Calu3 (cell line): ENCODE results near the gene RPH3AL. TPM values are rescaled to one million over a fixed set of nuclear protein-coding genes. Genes with fewer than 3 reads are reported as not detected.
A peak's percentile ranks its signal among the peaks of the same experiment; 100 is the strongest.
"Not testable (repeated sequence)": the region's sequence is repeated elsewhere in the genome, so short reads cannot be mapped to it uniquely, and the experiment has no call there.

Experiments used
- BruUV-seq: library from RNA; stranded (reverse); fragments of 400-500 nt; replicated peaks from 2 replicates; lab custom pipeline; 2021; lab: Mats Ljungman, UMichigan
- CTCF ChIA-PET: fragments of 300-600 bp; sonication (Branson Sonifier 250); formaldehyde crosslinking; loops from one replicate; lab custom pipeline; 2022; ENCODE audit warnings: antibody characterized with exemption; lab: Charles Lee
- DNase-seq: peaks from one replicate; pipeline ENCODE4 v3.0.0; 2022
- H3K27ac Mint-ChIP-seq: one replicate; pipeline ENCODE4 v1.8.0; 2022; ENCODE audit warnings: mixed read lengths; ENCODE audit not compliant: unreplicated experiment
- H3K27me3 Mint-ChIP-seq: one replicate; pipeline ENCODE4 v1.8.0; 2022; ENCODE audit warnings: mixed read lengths; ENCODE audit not compliant: unreplicated experiment
- H3K36me3 Mint-ChIP-seq: one replicate; pipeline ENCODE4 v1.8.0; 2022; ENCODE audit warnings: mild to moderate bottlenecking, moderate library complexity, mixed read lengths; ENCODE audit not compliant: insufficient read depth, unreplicated experiment
- H3K4me1 Mint-ChIP-seq: one replicate; pipeline ENCODE4 v1.8.0; 2022; ENCODE audit warnings: mild to moderate bottlenecking, low read depth, mixed read lengths; ENCODE audit not compliant: unreplicated experiment
- H3K4me3 Mint-ChIP-seq: one replicate; pipeline ENCODE4 v1.8.0; 2022; ENCODE audit warnings: mild to moderate bottlenecking, low read depth, moderate library complexity, mixed read lengths; ENCODE audit not compliant: unreplicated experiment
- H3K9me3 Mint-ChIP-seq: one replicate; pipeline ENCODE4 v1.8.0; 2022; ENCODE audit warnings: low read depth, mixed read lengths; ENCODE audit not compliant: unreplicated experiment
- CTCF ChIP-seq: fragments of 200-600 bp; IDR thresholded peaks from one replicate; pipeline ENCODE4 v1.8.0; 2022; ENCODE audit warnings: antibody characterized with exemption; ENCODE audit not compliant: unreplicated experiment
- intact Hi-C: fragments of 100-400 bp; cut with micrococcal nuclease; formaldehyde crosslinking; loops from one replicate; pipeline ENCODE4 v1.10.0; 2022; ENCODE audit not compliant: unreplicated experiment
- total RNA-seq: library from RNA; stranded (reverse); gene quantifications from 2 replicates; pipeline ENCODE4 v1.2.3, GENCODE V29; 2022

RPH3AL gene
- total RNA-seq, 1 experiment from 2014 or later: 14.1 TPM

GRCh38 chr17:321386-321941 lies 31.1 kb downstream of the RPH3AL start:
- no TSS peak for BruUV-seq

GRCh38 chr17:320809-321385 lies 31.7 kb downstream of the RPH3AL start:
- peak overlapping the region; percentile 34 for H3K4me3 Mint-ChIP-seq
- H3K4me1 Mint-ChIP-seq: peaks cover 7% of the 10 kb centered on the region
- no TSS peak for BruUV-seq
- H3K9me3 Mint-ChIP-seq: peaks cover 3% of the 10 kb centered on the region
- H3K27ac Mint-ChIP-seq: peak overlapping the region; percentile 8
- CTCF ChIA-PET: no interaction called here
- TF ChIP-seq CTCF: no peak
- DNase-seq: peak; percentile 57
- H3K27me3 Mint-ChIP-seq: no peaks in the 10 kb centered on the region
- intact Hi-C loops: no loop called here
- peaks cover 21% of the 10 kb centered on the region for H3K36me3 Mint-ChIP-seq

More at GRCh38 chr17:321386-321941, 31.1 kb downstream of the RPH3AL start:
- TF ChIP-seq CTCF: no peak
- CTCF ChIA-PET: no interaction called here
- Mint-ChIP-seq H3K36me3 (peaks cover 21% of the 10 kb centered on the region), H3K9me3 (no peaks in the 10 kb centered on the region), H3K27me3 (no peaks in the 10 kb centered on the region), H3K4me1 (peaks cover 7% of the 10 kb centered on the region), H3K4me3 (peak overlapping the region; percentile 34), H3K27ac (peak overlapping the region; percentile 8)
- intact Hi-C loops: no loop called here
- no peak for DNase-seq

GRCh38 chr17:320139-320538 lies 32.5 kb downstream of the RPH3AL start:
- H3K9me3 Mint-ChIP-seq: peaks cover 8% of the 10 kb centered on the region
- intact Hi-C loops: no loop called here
- no TSS peak for BruUV-seq
- TF ChIP-seq CTCF: no peak
- no peak overlapping the region for H3K4me3 Mint-ChIP-seq
- H3K27ac Mint-ChIP-seq: no peak overlapping the region
- peaks cover 7% of the 10 kb centered on the region for H3K4me1 Mint-ChIP-seq
- no peaks in the 10 kb centered on the region for H3K27me3 Mint-ChIP-seq
- peaks cover 21% of the 10 kb centered on the region for H3K36me3 Mint-ChIP-seq
- CTCF ChIA-PET: no interaction called here
- no peak for DNase-seq

- intact Hi-C loops: no loop called here
- Mint-ChIP-seq H3K9me3 (peaks cover 9% of the 10 kb centered on the region), H3K27ac (no peak overlapping the region), H3K36me3 (peaks cover 22% of the 10 kb centered on the region), H3K4me1 (peaks cover 7% of the 10 kb centered on the region), H3K4me3 (no peak overlapping the region), H3K27me3 (no peaks in the 10 kb centered on the region)
- TF ChIP-seq CTCF: no peak
- BruUV-seq: no TSS peak
- CTCF ChIA-PET: no interaction called here
- DNase-seq: no peak
Observed at GRCh38 chr17:319266-319665, 33.3 kb downstream of the RPH3AL start.

- CTCF ChIA-PET, H3K9me3 Mint-ChIP-seq, intact Hi-C loops, BruUV-seq, H3K27ac Mint-ChIP-seq, H3K4me3 Mint-ChIP-seq, H3K27me3 Mint-ChIP-seq, H3K4me1 Mint-ChIP-seq, DNase-seq: not testable (repeated sequence)
- H3K36me3 Mint-ChIP-seq: peaks cover 22% of the 10 kb centered on the region
Observed at GRCh38 chr17:317070-317469, 35.5 kb downstream of the RPH3AL start.

GRCh38 chr17:315399-315798 lies 37.2 kb downstream of the RPH3AL start:
- H3K4me3 Mint-ChIP-seq, CTCF ChIA-PET, H3K4me1 Mint-ChIP-seq, H3K27me3 Mint-ChIP-seq, BruUV-seq, H3K9me3 Mint-ChIP-seq, DNase-seq, intact Hi-C loops: not testable (repeated sequence)
- Mint-ChIP-seq H3K27ac (peak overlapping the region; percentile 22), H3K36me3 (peaks cover 11% of the 10 kb centered on the region)

GRCh38 chr17:314614-314944 lies 38.0 kb downstream of the RPH3AL start:
- intact Hi-C loops, H3K4me3 Mint-ChIP-seq, DNase-seq, H3K27ac Mint-ChIP-seq, CTCF ChIA-PET, BruUV-seq, H3K9me3 Mint-ChIP-seq, H3K27me3 Mint-ChIP-seq, H3K4me1 Mint-ChIP-seq: not testable (repeated sequence)
- peaks cover 11% of the 10 kb centered on the region for H3K36me3 Mint-ChIP-seq
